MM.1S (cell line): ENCODE measurements around the gene AKAP3.

Experiments
- DNase-seq: peaks from one replicate; pipeline ENCODE4 v3.0.0-alpha.2; 2015
- H2AFZ ChIP-seq: fragments of 300-600 bp; sonication (generic); 2 replicates; pipeline ENCODE4 v1.6.0; 2016; ENCODE audit warnings: antibody characterized with exemption, low read length
- H3F3A ChIP-seq: fragments of 300-600 bp; sonication (generic); 2 replicates; pipeline ENCODE4 v1.6.1; 2016; ENCODE audit warnings: mild to moderate bottlenecking, antibody characterized with exemption, low read length, moderate library complexity, mixed read lengths; ENCODE audit not compliant: insufficient read depth
- H3K27ac ChIP-seq: fragments of 300-600 bp; sonication (generic); 2 replicates; pipeline ENCODE4 v1.5.1; 2016; ENCODE audit warnings: mild to moderate bottlenecking, low read length
- H3K27me3 ChIP-seq: fragments of 300-600 bp; sonication (generic); replicated peaks from 2 replicates; pipeline ENCODE4 v1.6.0; 2016; ENCODE audit warnings: low read length; ENCODE audit not compliant: insufficient read depth
- H3K36me3 ChIP-seq: fragments of 300-600 bp; sonication (generic); replicated peaks from 2 replicates; pipeline ENCODE4 v1.6.1; 2016; ENCODE audit warnings: mild to moderate bottlenecking, low read length, mixed read lengths; ENCODE audit not compliant: insufficient read depth
- H3K4me1 ChIP-seq: fragments of 300-600 bp; sonication (generic); 2 replicates; pipeline ENCODE4 v1.6.1; 2016; ENCODE audit warnings: low read length, mixed read lengths
- H3K4me2 ChIP-seq: fragments of 300-600 bp; sonication (generic); 2 replicates; pipeline ENCODE4 v1.6.0; 2016; ENCODE audit warnings: low read depth, low read length
- H3K4me3 ChIP-seq: fragments of 300-600 bp; sonication (generic); 2 replicates; pipeline ENCODE4 v1.5.1; 2016; ENCODE audit warnings: low read length, mixed read lengths
- H3K79me2 ChIP-seq: fragments of 300-600 bp; sonication (generic); 2 replicates; pipeline ENCODE4 v1.6.1; 2016; ENCODE audit warnings: mixed run types, low read length, mixed read lengths
- H3K9ac ChIP-seq: fragments of 300-600 bp; sonication (generic); 2 replicates; pipeline ENCODE4 v1.6.1; 2016; ENCODE audit warnings: low read length, mixed read lengths
- H3K9me2 ChIP-seq: fragments of 300-600 bp; sonication (generic); replicated peaks from 2 replicates; pipeline ENCODE4 v1.6.1; 2016; ENCODE audit warnings: mild to moderate bottlenecking, low read length, mixed read lengths; ENCODE audit not compliant: insufficient read depth
- H3K9me3 ChIP-seq: fragments of 300-600 bp; sonication (generic); replicated peaks from 2 replicates; pipeline ENCODE4 v1.6.1; 2016; ENCODE audit warnings: mild to moderate bottlenecking, low read length, mixed read lengths; ENCODE audit not compliant: insufficient read depth
- H4K20me1 ChIP-seq: fragments of 300-600 bp; sonication (generic); 2 replicates; pipeline ENCODE4 v1.6.1; 2016; ENCODE audit warnings: mild to moderate bottlenecking, low read length, moderate library complexity, mixed read lengths; ENCODE audit not compliant: insufficient read depth
- EZH2 ChIP-seq: fragments of 300-600 bp; sonication (generic); optimal IDR thresholded peaks from 2 replicates; pipeline ENCODE3; 2017; ENCODE audit warnings: low read depth, mild to moderate bottlenecking, antibody characterized with exemption, low read length, mixed read lengths
- EZH2phosphoT487 ChIP-seq: fragments of 300-600 bp; sonication (generic); IDR thresholded peaks from 2 replicates; pipeline ENCODE4 v1.6.1; 2018; ENCODE audit warnings: antibody characterized with exemption, low read length
- TF ChIP-seq, protein P1 (sequence below): fragments of 300-600 bp; sonication (generic); IDR thresholded peaks from 2 replicates; pipeline ENCODE4 v1.5.1; 2016; ENCODE audit warnings: antibody characterized with exemption, low read length, mixed read lengths

Gene AKAP3

DNA sequence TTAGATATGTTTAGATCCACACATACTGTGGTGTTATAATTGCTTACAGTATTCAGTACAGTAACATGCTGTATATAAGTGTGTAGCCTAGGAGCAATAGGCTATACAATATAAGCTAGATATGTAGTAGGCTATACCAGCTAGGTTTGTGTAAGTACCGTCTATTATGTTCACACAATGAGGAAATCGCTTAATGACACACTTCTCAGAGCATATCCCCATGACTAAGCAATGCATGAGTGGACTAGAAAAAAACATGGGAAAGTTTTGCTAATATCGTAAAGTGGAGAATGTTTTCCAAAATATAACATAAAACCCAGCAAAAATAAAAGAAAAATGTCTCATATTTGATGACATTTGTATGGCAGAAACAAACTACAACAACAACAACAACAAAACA is 27.3 kb downstream of the AKAP3 start:
- H3K36me3 ChIP-seq, result no peaks in the 10 kb centered on the region
- no peak for TF ChIP-seq EZH2phosphoT487
- TF ChIP-seq, protein P1, sequence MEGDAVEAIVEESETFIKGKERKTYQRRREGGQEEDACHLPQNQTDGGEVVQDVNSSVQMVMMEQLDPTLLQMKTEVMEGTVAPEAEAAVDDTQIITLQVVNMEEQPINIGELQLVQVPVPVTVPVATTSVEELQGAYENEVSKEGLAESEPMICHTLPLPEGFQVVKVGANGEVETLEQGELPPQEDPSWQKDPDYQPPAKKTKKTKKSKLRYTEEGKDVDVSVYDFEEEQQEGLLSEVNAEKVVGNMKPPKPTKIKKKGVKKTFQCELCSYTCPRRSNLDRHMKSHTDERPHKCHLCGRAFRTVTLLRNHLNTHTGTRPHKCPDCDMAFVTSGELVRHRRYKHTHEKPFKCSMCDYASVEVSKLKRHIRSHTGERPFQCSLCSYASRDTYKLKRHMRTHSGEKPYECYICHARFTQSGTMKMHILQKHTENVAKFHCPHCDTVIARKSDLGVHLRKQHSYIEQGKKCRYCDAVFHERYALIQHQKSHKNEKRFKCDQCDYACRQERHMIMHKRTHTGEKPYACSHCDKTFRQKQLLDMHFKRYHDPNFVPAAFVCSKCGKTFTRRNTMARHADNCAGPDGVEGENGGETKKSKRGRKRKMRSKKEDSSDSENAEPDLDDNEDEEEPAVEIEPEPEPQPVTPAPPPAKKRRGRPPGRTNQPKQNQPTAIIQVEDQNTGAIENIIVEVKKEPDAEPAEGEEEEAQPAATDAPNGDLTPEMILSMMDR, result no peak
- TF ChIP-seq EZH2, result no peak
- H3K4me1 ChIP-seq, result no peaks in the 10 kb centered on the region
- H3K27me3 ChIP-seq, result no peaks in the 10 kb centered on the region
- H3K79me2 ChIP-seq, result no peaks in the 10 kb centered on the region
- H4K20me1 ChIP-seq, result no peaks in the 10 kb centered on the region
- H3K9me3 ChIP-seq, result no peaks in the 10 kb centered on the region
- H3K4me3 ChIP-seq, result no peak overlapping the region
- no peak overlapping the region for H3K27ac ChIP-seq
- no peaks in the 10 kb centered on the region for H3K9me2 ChIP-seq
- H3F3A ChIP-seq, result no peaks in the 10 kb centered on the region
- no peak overlapping the region for H3K4me2 ChIP-seq
- no peak for DNase-seq
- H3K9ac ChIP-seq, result no peak overlapping the region
- no peak overlapping the region for H2AFZ ChIP-seq

DNA sequence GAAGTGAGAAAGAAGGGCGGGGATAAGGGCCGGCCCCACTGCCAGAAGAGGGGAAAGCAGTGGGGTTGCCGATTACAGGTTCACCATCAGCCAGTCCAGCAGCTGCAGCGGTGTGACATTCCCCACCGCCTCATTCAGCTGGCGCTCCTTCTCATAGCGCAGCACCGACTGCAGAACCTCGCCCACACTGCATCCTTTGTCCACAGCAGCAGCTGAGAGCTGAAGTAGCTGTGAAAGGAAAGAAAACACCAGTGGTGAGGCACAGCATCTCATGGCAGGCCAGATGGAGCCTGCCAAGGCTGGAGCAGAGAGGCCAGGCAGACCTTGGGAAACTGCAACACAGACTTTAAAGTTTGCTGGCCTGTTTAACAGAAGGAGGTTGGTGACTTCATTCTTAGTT is 33.2 kb downstream of the AKAP3 start:
- TF ChIP-seq EZH2phosphoT487, result no peak
- H3K9me2 ChIP-seq, result no peaks in the 10 kb centered on the region

DNA sequence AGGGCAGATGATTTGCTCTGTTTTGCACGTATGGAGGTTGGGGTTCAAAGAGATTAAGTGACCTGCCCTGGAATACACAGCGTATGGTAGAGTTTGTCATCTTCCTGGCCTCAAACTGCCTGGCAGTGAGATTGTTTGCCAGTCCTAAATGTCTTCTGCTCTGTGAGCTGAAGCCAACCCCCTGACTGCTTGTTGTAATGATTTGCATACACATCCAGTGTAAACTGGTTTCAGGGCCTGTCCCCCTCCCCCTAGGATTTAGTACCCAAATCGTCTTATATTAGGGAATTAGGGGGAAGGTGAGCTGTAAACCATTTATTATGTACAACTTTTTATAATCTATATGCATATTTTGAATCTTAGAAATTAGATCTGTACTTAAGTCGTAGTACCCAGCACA is 38.4 kb downstream of the AKAP3 start:
- Histone ChIP-seq H2AFZ (no peak overlapping the region), H3K79me2 (peaks cover 16% of the 10 kb centered on the region), H3K36me3 (no peaks in the 10 kb centered on the region; the same call in 1 of the 2 replicates), H3F3A (no peaks in the 10 kb centered on the region), H4K20me1 (no peaks in the 10 kb centered on the region), H3K9me3 (no peaks in the 10 kb centered on the region), H3K4me1 (peaks cover 3% of the 10 kb centered on the region; the same call in 1 of the 2 replicates), H3K27me3 (no peaks in the 10 kb centered on the region), H3K4me3 (no peak overlapping the region), H3K4me2 (no peak overlapping the region), H3K9ac (no peak overlapping the region), H3K27ac (no peak overlapping the region), H3K9me2 (no peaks in the 10 kb centered on the region)
- TF ChIP-seq EZH2phosphoT487 (no peak), EZH2 (no peak)
- TF ChIP-seq, protein P1, result no peak
- no peak for DNase-seq

More for the DNA sequence above, 33.2 kb downstream of the AKAP3 start:
- Histone ChIP-seq H3K4me2 (no peak overlapping the region), H3K9ac (no peak overlapping the region), H3K27ac (no peak overlapping the region), H4K20me1 (no peaks in the 10 kb centered on the region), H3K4me3 (no peak overlapping the region), H3K4me1 (no peaks in the 10 kb centered on the region), H3K27me3 (no peaks in the 10 kb centered on the region), H3K79me2 (no peaks in the 10 kb centered on the region), H3K36me3 (no peaks in the 10 kb centered on the region; the same call in 1 of the 2 replicates), H3F3A (no peaks in the 10 kb centered on the region), H3K9me3 (no peaks in the 10 kb centered on the region), H2AFZ (no peak overlapping the region)
- DNase-seq, result no peak

DNA sequence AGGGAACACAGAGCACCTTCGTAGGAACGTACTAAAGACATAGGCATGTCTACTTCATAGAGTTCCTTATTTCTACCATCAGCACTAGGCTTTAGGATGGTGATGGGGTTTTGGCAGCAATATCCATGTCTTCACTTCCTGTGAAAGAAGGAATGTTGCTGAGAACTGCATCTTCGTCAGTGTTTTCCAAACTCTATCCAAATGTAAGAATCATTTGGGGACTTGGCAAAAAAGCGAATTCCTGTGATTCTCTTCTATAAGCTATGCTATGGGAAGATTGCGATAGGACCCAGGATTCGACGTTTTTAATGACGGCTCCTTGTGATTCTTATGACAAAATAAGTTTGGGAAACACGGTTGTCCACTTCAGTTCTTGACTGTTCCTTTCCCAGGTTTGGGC is 39.8 kb downstream of the AKAP3 start:
- TF ChIP-seq, protein P1, result no peak
- Histone ChIP-seq H3K27ac (no peak overlapping the region), H3K79me2 (peaks cover 23% of the 10 kb centered on the region), H2AFZ (no peak overlapping the region), H4K20me1 (no peaks in the 10 kb centered on the region), H3K4me2 (no peak overlapping the region), H3K9me2 (no peaks in the 10 kb centered on the region), H3F3A (no peaks in the 10 kb centered on the region), H3K9me3 (no peaks in the 10 kb centered on the region), H3K4me1 (peaks cover 3% of the 10 kb centered on the region; the same call in 1 of the 2 replicates), H3K27me3 (no peaks in the 10 kb centered on the region), H3K4me3 (no peak overlapping the region), H3K36me3 (no peaks in the 10 kb centered on the region; the same call in 1 of the 2 replicates), H3K9ac (no peak overlapping the region)
- no peak for DNase-seq
